Hypothalamus (tissue), 51 donors: ENCODE measurements around the gene ARL8B.
"Not testable (repeated sequence)": the region's sequence is repeated elsewhere in the genome, so short reads cannot be mapped to it uniquely, and the experiment has no call there.

Source experiments
- DNase-seq, 51 donors: peaks; one replicate each; lab custom pipeline; 2025; lab: John Stamatoyannopoulos, UW

ARL8B gene

GRCh38 chr3:5122030-5122740 is at the start of gene ARL8B:
Gene ARL8B, plus strand, starts transcription at chr3:5122292. Its CDS starts 174 bp downstream, at chr3:5122466.
- DNase-seq = peak; percentile 8 to 93 (median 82)

DNA sequence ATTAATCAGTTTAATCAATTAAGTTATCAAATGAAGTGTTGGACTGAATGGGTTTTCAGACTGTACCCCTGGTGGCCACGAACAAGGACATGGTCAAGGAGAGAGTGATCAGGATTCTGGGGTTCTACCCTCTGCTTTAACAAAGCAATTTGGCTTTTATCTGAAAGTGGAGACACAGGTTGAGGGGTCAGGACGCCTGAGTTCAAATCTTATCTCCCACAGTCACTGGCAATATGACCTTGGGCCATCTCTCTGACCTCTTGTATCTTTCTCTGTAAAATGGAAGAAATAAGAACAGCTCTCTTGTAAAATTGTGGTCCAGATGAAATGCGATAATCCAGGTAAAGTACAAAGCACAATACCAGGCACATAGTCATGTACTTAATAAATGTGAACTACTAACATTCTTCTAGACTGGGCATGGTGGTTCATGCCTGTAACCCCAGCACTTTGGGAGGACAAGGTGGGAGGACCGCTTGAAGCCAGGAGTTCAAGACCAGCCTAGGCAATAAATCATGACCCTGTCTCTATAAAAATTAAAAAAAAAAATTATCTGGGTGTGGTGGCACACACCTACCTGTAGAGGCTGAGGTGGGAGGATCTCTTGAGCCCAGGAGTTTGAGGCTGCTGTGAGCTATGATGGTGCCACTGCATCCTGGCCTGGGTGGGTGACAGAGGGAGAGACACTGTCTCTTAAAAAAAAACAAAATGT is 48.6 kb upstream of the ARL8B start:
- DNase-seq = no peak

DNA sequence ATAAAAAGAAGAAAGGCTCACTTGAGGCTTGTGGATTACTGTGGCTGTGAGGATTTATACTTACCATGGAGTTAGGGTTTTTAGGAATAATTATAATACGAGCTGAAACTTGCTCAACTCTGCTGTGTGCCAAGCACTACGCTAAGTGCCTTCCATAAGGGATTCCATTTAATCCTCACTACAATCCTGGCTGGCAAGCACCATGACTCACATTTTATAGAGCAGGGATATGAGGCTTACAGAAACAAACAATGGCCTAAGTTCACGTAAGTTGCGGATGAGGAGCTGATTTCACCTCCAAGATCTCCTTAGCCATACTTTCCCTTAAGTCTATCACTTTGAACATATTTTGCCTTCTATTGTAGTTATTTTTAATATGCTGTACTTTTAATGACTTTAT is 43.9 kb upstream of the ARL8B start:
- no peak for DNase-seq

GRCh38 chr3:5079761-5080160 is 42.3 kb upstream of the ARL8B start:
- DNase-seq = no peak

DNA sequence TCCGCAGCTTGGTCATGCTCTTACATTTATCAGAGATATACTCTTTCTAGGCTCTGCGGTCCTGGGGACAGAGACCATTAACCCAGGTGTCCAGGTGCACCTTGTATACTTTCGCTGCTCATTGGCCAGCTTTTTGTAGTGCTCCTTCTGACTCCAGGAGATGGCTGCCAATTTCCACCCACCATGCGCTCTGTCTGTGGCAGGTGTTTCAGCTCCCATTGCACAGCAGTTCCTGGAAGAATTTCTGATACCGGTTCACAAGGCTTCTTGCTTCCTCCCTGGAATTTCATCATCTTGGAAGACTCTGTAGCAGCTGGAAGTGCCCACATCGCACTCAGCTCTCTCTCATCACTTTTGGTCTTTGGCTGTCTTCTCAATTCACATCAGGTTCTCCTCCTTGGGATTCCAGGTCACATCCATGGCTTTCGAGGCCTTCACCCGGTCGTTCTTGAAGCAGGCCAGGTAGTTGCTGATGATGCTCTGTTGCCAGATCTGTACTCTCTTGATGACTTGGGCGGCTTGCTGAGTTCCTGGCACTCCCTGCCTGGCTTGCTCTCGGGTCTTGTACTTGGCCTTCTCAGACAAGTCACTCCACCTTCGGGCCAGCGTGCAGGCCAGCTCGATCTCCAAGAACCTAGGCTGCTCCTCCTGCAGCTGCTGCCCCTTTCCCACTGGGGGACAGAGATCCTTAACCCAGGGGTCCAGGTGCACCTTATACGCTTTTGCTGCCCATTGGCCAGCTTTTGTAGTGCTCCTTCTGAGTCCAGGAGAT is 41.1 kb upstream of the ARL8B start:
- DNase-seq = no peak

- DNase-seq = not testable (repeated sequence)
These were observed 39.9 kb upstream of the ARL8B start for GRCh38 chr3:5081973-5082788.

DNA sequence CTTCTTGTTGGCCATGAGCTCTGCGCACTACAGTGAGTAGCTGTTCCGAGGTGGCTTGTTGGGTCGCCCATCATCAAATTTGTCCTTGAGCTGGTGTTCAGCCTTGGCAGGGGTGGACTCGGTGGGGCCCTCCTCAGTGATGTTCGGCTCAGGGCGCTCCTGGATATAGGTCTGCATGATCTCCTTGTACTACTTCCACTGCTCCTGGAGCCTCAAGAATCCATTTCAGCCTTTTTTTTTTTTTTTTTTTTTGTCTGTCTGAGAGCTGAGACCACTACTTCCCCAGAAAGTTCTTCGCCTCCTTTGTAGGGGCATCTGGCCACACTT is 39.3 kb upstream of the ARL8B start:
- no peak for DNase-seq

DNA sequence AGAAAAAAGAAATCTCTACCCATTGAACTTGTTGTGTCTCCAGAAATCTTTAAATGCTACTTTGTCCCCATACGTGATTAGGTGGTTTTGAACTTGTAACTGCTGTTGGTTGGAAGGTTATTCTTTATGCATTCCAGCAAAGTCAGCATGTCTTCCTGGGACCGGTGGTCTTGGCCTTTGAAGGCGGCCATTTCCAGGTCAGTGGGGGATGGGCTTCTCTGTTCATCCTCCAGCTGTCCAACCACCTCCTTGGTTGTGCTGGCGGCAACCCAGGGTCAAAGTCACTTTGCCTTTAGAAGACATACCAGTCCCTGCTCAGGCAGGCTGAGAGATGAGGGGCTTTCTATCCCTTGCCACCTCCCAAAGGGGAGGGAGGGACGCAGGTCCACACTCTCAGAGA is 37.9 kb upstream of the ARL8B start:
- no peak for DNase-seq

DNA sequence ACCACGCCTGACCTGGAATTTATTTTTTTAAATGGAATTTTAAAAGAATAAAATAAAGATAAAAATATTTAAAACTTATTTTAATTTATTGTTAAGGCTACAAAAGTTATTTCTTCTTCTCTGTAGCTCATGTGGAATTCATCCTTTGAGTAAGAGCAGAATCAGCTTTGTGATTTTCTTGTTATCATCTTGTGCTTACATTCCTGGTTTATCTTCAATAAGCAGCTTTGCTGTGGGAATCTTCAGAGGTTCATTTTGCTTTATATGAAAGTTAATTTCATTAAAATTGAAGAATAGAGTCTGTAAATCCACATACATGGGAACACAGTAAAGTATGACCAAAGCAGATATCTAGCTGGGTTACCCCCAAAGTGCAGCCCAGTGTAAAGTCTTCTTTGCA is 35.4 kb upstream of the ARL8B start:
- no peak for DNase-seq

GRCh38 chr3:5087209-5087608 is 34.9 kb upstream of the ARL8B start:
- DNase-seq = no peak

- DNase-seq = no peak
These were observed 31.9 kb upstream of the ARL8B start for GRCh38 chr3:5090197-5090596.

DNA sequence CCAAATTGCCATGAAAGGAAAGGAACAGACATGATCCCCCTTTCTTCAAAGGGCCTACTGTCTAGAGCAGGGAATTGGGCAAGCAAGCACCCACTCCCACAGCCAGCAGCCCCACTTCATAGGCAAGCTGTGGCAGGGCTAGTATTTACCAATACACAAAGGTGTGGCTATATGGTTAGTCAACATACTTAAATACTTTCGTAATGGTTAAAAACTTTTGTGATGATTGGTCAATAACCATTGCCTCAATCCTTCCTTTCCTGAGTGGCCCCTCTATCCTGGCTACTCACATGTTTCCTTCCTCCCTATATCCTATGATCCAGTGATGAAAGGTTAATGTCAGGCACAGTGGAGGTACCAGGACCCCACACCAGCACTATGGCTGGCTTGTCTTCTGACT is 30.1 kb upstream of the ARL8B start:
- DNase-seq = no peak

- no peak for DNase-seq
These were observed 28.4 kb upstream of the ARL8B start for GRCh38 chr3:5093731-5094130.

GRCh38 chr3:5095886-5096285 is 26.2 kb upstream of the ARL8B start:
- peak in 25 of 51 donors; percentile 2 to 48 (median 11) for DNase-seq

GRCh38 chr3:5096336-5097008 is 25.6 kb upstream of the ARL8B start:
- peak in 1 of 51 donors; percentile 23 for DNase-seq

GRCh38 chr3:5098346-5098745 is 23.7 kb upstream of the ARL8B start:
- no peak for DNase-seq

DNA sequence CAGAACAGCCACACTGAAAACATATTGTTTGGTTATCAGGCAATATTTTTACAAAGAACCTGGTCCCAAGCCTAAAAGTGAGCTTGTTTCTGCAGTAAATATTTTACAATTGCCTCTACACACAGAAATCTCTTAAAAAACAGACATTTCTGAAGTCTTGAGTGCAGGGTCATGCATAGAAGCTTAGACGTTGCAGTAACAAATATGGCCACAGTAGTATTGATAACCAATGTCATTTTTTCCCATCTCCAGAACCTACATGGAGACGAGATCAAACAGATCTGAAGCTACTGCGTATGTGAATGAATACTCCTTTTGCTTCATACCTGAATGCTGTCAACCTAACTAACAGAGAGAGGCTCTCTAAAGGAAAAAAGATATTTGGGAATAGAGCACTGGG is 19.6 kb upstream of the ARL8B start:
- no peak for DNase-seq

- no peak for DNase-seq
These were observed 18.3 kb upstream of the ARL8B start for GRCh38 chr3:5103743-5104142.

- no peak for DNase-seq
These were observed 17.0 kb upstream of the ARL8B start for GRCh38 chr3:5105050-5105449.

DNA sequence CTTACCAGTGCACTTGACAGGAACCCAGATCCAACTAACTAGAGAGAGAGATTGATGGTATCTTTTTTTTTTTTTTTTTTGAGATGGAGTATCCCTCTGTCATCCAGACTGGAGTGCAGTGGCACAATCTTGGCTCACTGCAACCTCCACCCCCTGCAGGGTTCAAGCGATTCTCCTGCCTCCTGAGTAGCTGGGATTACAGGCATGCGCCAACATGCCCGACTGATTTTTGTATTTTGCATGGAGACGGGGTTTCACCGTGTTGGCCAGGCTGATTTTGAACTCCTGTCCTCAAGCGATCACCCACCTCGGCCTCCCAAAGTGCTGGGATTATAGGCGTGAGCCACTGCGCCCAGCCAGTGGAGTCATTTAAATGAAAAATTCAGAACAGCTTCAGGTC is 15.7 kb upstream of the ARL8B start:
- not testable (repeated sequence) for DNase-seq
